ENCODE measurements around the gene TUBA8. TPM values are rescaled to one million over a fixed set of nuclear protein-coding genes. Genes with fewer than 3 reads are reported as not detected.

TUBA8 gene
- total RNA-seq, result 0.23 and 0.72 TPM in 2 replicates

GRCh38 chr22:18110194-18110953, at the start of gene TUBA8:
TUBA8 (plus strand) TSS chr22:18110809; CDS start chr22:18110866, 57 bp downstream.

DNA sequence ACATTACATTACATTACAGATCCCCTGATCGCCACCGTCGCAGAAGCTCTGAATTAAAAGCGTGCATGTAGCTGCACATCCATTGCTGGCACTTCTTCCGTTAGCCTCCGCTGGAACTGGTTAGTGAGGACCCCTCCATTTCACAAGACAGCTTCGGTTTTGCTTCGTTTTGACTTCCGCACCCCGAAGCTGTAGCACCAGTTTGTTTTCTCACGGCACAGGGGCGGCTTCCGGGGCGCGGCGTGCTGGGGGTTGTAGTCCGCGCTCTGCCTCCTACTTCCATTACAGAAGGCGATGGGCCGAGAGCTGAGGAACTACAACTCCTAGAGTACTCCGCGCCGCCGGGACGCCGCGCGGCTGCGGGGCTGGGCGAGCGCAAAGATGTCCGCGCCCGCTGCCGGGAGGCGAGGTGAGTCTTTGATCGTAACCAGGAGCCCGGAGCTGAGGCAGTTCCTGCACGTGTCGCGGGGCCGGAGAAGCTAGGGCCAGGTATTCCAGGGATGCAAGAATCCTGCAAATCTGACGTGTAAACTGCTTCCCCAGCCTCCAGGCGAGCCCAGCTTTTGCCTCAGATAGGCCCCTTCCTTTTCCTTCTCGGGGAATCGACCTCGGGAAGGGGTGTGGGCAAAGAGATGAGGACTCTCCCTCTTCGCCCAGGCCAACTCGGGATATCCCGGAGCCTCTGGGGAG, 32.8 kb upstream of the TUBA8 start, which contains the start of gene PEX26:
TSS of gene PEX26 (plus strand) at position 352 of the 690 bp plus-strand sequence. CDS start 387 bp downstream, outside the sequence.

Other genes starting within 250 kb of the TUBA8 start
- gene MICAL3, start 86.2 kb upstream of the TUBA8 start, total RNA-seq, result 20.3 and 44.9 TPM in 2 replicates
- 23.0 and 24.0 TPM in 2 replicates for gene PEX26, start 32.8 kb upstream of the TUBA8 start, total RNA-seq
- 5.5 and 7.7 TPM in 2 replicates for gene USP18, start 39.4 kb downstream of the TUBA8 start, total RNA-seq